Upper lobe of left lung (tissue), 6 donors: Measurements from ENCODE around the gene CLSTN2. TPM values are rescaled to one million over a fixed set of nuclear protein-coding genes. Genes with fewer than 3 reads are reported as not detected.

Source experiments
- ATAC-seq, 2 donors: fragments of 200-7000 bp; cut with Tn5 transposase; one replicate each; pipeline ENCODE4 v1.9.1; 2022; ENCODE audit warnings: mild to moderate bottlenecking in 2 of 2, moderate library complexity in 2 of 2; ENCODE audit not compliant: low FRiP score in 2 of 2
- DNase-seq, 2 donors: peaks; one replicate each; pipeline ENCODE4 v3.0.0-alpha.2; 2019 to 2020
- H3K27ac ChIP-seq, 4 donors: fragments of 200-600 bp; sonication (generic); one replicate each; pipeline ENCODE4 v1.5.1; 2016 to 2019
- H3K27me3 ChIP-seq, 4 donors: fragments of 200-600 bp; sonication (generic); one replicate each; pipeline ENCODE4 v1.5.1; 2017 to 2019
- H3K36me3 ChIP-seq, 4 donors: fragments of 200-600 bp; sonication (generic); one replicate each; pipeline ENCODE4 v1.5.1; 2016 to 2019
- H3K4me1 ChIP-seq, 4 donors: fragments of 200-600 bp; sonication (generic); one replicate each; pipeline ENCODE4 v1.5.1; 2018 to 2019
- H3K4me3 ChIP-seq, 4 donors: fragments of 200-600 bp; sonication (generic); one replicate each; pipeline ENCODE4 v1.5.1; 2017 to 2019; ENCODE audit warnings: mild to moderate bottlenecking in 2 of 4, moderate library complexity in 1 of 4
- H3K9me3 ChIP-seq, 4 donors: fragments of 200-600 bp; sonication (generic); one replicate each; pipeline ENCODE4 v1.5.1; 2018 to 2019
- EP300 ChIP-seq, 4 donors: sonication (generic); formaldehyde crosslinking; IDR thresholded peaks; one replicate each; pipeline ENCODE4 v1.5.1; 2017; ENCODE audit warnings: antibody characterized with exemption in 4 of 4, control low read depth in 2 of 4
- POLR2A ChIP-seq, 4 donors: fragments of 450-650 bp; IDR thresholded peaks; one replicate each; pipeline ENCODE4 v1.5.1; 2016 to 2017; ENCODE audit warnings: antibody characterized with exemption in 4 of 4, mild to moderate bottlenecking in 2 of 4
- POLR2AphosphoS5 ChIP-seq, 2 donors: sonication (generic); formaldehyde crosslinking; IDR thresholded peaks; one replicate each; pipeline ENCODE4 v1.5.1; 2017; ENCODE audit warnings: antibody characterized with exemption in 2 of 2
- WGBS, 2 donors: methylation state at CpG; one replicate each; pipeline ENCODE4 v1.1.5; 2017 to 2018; 5-methylcytosine and 5-hydroxymethylcytosine counted together
- total RNA-seq, 6 donors: library from RNA; depleted of rRNA in 4 of 6; stranded (reverse); fragments of >200 nt in 4 of 6; gene quantifications; one replicate each; pipeline versions ENCODE4 v1.1.0 to v1.2.1, GENCODE V29; 2016 to 2021
- TF ChIP-seq, protein P1 (sequence below), 6 experiments: fragments of 450-650 bp in 4 of 6; fragments of 200-600 bp in 2 of 6; sonication (generic) in 2 of 6; IDR thresholded peaks; one replicate each; pipeline ENCODE4 v1.5.1; 2016 to 2019; ENCODE audit warnings: antibody characterized with exemption in 6 of 6
- donor health status: DM: no; HTN: no; CAD: no; lungs with moderate emphysema.
- donor health status: DM: no; HTN: yes; CAD: no; lungs with severe emphysema.

CLSTN2 gene
- total RNA-seq, 6 donors from 2014 or later = 1.0 to 4.3 (median 1.6) TPM

DNA sequence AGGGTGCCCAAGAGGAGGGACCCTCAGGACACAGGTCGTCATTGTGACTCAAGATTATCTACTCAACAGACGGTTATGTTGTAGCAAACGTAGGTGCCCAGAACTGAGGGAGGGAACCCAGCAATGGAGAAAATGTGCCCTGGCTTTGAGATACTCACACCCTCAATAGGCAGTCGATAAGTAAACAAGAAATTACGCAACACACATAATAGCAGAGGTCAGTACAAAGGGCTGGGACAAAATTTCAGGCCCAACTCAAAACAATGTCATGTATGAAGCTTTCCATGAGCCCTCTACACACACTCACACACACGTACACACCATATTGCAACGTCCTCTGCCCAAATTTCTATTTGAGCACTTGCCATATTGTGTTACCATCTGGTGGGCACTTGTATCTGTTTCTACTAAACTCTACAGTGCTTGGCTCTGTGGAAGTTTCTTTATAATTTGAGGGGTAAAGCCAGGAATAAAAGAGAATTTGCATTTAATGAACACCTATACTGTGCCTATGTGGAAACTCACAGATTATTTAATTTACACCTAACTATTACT lies 628.3 kb downstream of the CLSTN2 start:
- no peaks in the 10 kb centered on the region for H3K36me3 ChIP-seq
- DNase-seq (no peak), ATAC-seq (no peak)
- WGBS, 2 donors = 73 to 85% methylated on average over 6 to 7 of the region's 7 CpGs
- no peaks in the 10 kb centered on the region for H3K27me3 ChIP-seq
- no peak overlapping the region for H3K27ac ChIP-seq
- TF ChIP-seq EP300 (IDR thresholded peaks at IDR 0.05) (no peak), POLR2AphosphoS5 (IDR thresholded peaks at IDR 0.05) (no peak), POLR2A (IDR thresholded peaks at IDR 0.05) (no peak)
- TF ChIP-seq, protein P1, sequence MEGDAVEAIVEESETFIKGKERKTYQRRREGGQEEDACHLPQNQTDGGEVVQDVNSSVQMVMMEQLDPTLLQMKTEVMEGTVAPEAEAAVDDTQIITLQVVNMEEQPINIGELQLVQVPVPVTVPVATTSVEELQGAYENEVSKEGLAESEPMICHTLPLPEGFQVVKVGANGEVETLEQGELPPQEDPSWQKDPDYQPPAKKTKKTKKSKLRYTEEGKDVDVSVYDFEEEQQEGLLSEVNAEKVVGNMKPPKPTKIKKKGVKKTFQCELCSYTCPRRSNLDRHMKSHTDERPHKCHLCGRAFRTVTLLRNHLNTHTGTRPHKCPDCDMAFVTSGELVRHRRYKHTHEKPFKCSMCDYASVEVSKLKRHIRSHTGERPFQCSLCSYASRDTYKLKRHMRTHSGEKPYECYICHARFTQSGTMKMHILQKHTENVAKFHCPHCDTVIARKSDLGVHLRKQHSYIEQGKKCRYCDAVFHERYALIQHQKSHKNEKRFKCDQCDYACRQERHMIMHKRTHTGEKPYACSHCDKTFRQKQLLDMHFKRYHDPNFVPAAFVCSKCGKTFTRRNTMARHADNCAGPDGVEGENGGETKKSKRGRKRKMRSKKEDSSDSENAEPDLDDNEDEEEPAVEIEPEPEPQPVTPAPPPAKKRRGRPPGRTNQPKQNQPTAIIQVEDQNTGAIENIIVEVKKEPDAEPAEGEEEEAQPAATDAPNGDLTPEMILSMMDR (IDR thresholded peaks at IDR 0.05) = no peak
- H3K9me3 ChIP-seq = no peaks in the 10 kb centered on the region
- H3K4me3 ChIP-seq = no peak overlapping the region
- H3K4me1 ChIP-seq = no peaks in the 10 kb centered on the region

DNA sequence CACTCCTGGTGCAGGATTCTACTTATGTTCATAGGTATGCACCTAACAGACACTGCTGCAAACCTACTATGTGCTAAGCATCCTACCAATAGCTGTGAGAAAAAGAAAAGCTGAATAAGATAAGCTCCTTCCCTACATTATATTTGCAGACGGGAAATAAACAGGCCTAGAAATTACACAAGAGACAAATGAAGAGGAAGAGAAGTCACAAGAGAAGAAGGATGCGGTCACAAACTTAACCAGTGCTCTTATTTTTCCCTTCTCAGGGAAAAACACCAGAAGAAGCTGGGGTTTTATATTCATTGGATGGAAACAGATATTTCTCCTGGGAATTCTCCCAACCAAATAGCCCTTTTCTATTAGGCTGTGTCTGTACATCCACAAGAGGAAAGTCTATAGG lies 633.1 kb downstream of the CLSTN2 start:
- Histone ChIP-seq H3K27ac (no peak overlapping the region), H3K4me1 (no peaks in the 10 kb centered on the region), H3K27me3 (no peaks in the 10 kb centered on the region), H3K36me3 (no peaks in the 10 kb centered on the region), H3K9me3 (no peaks in the 10 kb centered on the region), H3K4me3 (no peak overlapping the region)
- TF ChIP-seq, protein P1 (IDR thresholded peaks at IDR 0.05) = no peak
- TF ChIP-seq POLR2AphosphoS5 (IDR thresholded peaks at IDR 0.05) (no peak), EP300 (IDR thresholded peaks at IDR 0.05) (no peak), POLR2A (IDR thresholded peaks at IDR 0.05) (no peak)
- no peak for ATAC-seq
- 86 to 87% methylated on average over 2 of the region's 2 CpGs for WGBS, 2 donors
- DNase-seq = no peak

DNA sequence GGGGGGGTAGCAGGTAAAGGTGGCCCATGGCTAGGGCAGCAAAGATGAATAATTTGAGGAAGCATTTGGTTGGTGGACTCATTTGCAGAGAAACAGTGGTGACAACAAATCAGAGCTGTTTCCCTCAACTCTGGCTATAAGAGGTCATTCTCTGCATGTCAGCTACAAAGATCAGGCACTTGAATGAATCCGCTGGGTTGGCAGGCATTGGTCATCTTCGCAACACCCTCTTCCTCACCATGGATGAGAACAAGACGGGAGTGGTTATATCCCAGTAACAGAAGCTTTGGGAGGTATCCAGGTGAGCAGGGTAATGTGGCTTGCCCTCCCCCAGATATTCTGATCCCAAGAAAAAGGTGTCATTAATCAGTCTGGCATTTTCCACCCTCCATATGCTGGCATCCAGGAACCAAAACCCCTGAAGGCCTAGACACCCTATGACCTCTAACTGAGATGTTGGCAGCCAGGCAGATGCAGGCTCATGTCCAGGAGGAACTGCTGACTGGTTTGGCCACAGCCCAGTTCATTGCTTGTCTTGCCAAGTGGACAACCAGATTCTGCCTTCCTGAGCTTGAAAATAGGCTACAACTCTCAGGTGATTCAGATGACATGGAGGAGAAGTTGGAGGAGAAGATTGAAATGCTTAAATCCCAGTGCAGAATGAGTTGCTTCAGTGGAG lies 634.0 kb downstream of the CLSTN2 start:
- Histone ChIP-seq H3K4me3 (no peak overlapping the region), H3K36me3 (no peaks in the 10 kb centered on the region), H3K27me3 (no peaks in the 10 kb centered on the region), H3K4me1 (no peaks in the 10 kb centered on the region), H3K27ac (no peak overlapping the region), H3K9me3 (no peaks in the 10 kb centered on the region)
- DNase-seq = no peak
- WGBS, 2 donors = 60 to 89% methylated on average over 3 of the region's 3 CpGs
- TF ChIP-seq, protein P1 (IDR thresholded peaks at IDR 0.05) = no peak
- TF ChIP-seq POLR2A (IDR thresholded peaks at IDR 0.05) (no peak), POLR2AphosphoS5 (IDR thresholded peaks at IDR 0.05) (no peak), EP300 (IDR thresholded peaks at IDR 0.05) (no peak)
- no peak for ATAC-seq

DNA sequence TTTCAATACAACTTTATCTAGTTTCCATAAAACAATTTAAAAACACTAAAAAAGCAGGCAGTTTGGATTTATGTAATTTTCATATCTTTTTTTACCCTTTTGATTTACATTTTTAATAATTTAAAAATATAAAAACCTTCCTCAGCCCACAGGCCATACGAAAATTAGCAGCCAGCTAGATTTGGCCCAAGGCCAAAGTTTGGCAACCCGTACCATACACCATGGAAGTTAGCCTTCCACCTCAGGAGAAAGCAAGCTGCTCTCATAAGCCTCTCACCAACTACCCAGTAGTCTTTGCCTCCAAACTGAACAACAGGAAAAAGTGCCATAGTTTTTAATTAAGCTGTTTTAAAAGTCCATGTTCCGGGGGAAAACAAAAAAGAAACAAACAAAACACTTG lies 635.6 kb downstream of the CLSTN2 start:
- H3K4me3 ChIP-seq = no peak overlapping the region
- WGBS, 2 donors = 55 to 60% methylated on average over 3 of the region's 3 CpGs
- no peak overlapping the region for H3K27ac ChIP-seq
- TF ChIP-seq, protein P1 (IDR thresholded peaks at IDR 0.05) = no peak
- TF ChIP-seq EP300 (IDR thresholded peaks at IDR 0.05) = no peak
- no peak for TF ChIP-seq POLR2A (IDR thresholded peaks at IDR 0.05)
- no peak for TF ChIP-seq POLR2AphosphoS5 (IDR thresholded peaks at IDR 0.05)
- H3K27me3 ChIP-seq = no peaks in the 10 kb centered on the region
- H3K9me3 ChIP-seq = no peaks in the 10 kb centered on the region
- DNase-seq (no peak), ATAC-seq (no peak)
- H3K4me1 ChIP-seq = no peaks in the 10 kb centered on the region
- H3K36me3 ChIP-seq = no peaks in the 10 kb centered on the region

DNA sequence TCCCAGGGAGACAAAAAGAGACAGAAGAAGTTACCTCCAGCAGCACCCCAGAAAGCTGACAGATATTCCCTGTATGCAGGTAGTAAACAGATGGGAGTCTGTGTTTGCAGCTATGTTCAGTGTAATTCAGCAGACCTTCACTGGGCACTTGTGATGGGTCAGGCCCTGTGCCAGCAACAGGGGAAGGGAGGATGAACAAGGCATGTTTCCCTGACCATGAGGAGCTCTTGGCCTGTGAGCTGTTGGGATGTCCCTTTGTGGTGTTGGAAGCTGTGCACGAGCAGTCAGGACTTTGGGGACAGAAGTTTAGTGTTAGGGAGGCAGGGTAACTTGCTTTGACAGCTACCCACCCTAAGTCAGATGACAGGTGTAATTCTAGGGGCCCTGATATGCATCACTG lies 636.9 kb downstream of the CLSTN2 start:
- 77 to 80% methylated on average over 1 of the region's 1 CpG for WGBS, 2 donors
- no peak for DNase-seq
- TF ChIP-seq POLR2A (IDR thresholded peaks at IDR 0.05) = no peak
- TF ChIP-seq POLR2AphosphoS5 (IDR thresholded peaks at IDR 0.05) = no peak
- TF ChIP-seq, protein P1 (IDR thresholded peaks at IDR 0.05) = no peak
- TF ChIP-seq EP300 (IDR thresholded peaks at IDR 0.05) = no peak

More for the DNA sequence above, 636.9 kb downstream of the CLSTN2 start:
- Histone ChIP-seq H3K4me1 (no peaks in the 10 kb centered on the region), H3K27me3 (no peaks in the 10 kb centered on the region), H3K4me3 (no peak overlapping the region), H3K27ac (no peak overlapping the region), H3K9me3 (no peaks in the 10 kb centered on the region), H3K36me3 (no peaks in the 10 kb centered on the region)
- no peak for ATAC-seq
